Tibial nerve (tissue), 3 donors: ENCODE measurements around the gene B3GALT6.

Experiments used
- POLR2A ChIP-seq, 2 donors: fragments of 450-650 bp; IDR thresholded peaks; one replicate each; pipeline ENCODE4 v1.6.1; 2017; ENCODE audit warnings: antibody characterized with exemption in 2 of 2, mild to moderate bottlenecking in 2 of 2, moderate library complexity in 2 of 2
- TF ChIP-seq, protein P1 (sequence below), 5 experiments: fragments of 200-600 bp in 3 of 5; fragments of 450-650 bp in 2 of 5; sonication (generic) in 3 of 5; IDR thresholded peaks; one replicate each; pipeline ENCODE4 v1.5.1; 2016 to 2019; ENCODE audit warnings: antibody characterized with exemption in 5 of 5, mild to moderate bottlenecking in 3 of 5, moderate library complexity in 2 of 5

- TF ChIP-seq POLR2A (IDR thresholded peaks at IDR 0.05): no peak
- TF ChIP-seq, protein P1, sequence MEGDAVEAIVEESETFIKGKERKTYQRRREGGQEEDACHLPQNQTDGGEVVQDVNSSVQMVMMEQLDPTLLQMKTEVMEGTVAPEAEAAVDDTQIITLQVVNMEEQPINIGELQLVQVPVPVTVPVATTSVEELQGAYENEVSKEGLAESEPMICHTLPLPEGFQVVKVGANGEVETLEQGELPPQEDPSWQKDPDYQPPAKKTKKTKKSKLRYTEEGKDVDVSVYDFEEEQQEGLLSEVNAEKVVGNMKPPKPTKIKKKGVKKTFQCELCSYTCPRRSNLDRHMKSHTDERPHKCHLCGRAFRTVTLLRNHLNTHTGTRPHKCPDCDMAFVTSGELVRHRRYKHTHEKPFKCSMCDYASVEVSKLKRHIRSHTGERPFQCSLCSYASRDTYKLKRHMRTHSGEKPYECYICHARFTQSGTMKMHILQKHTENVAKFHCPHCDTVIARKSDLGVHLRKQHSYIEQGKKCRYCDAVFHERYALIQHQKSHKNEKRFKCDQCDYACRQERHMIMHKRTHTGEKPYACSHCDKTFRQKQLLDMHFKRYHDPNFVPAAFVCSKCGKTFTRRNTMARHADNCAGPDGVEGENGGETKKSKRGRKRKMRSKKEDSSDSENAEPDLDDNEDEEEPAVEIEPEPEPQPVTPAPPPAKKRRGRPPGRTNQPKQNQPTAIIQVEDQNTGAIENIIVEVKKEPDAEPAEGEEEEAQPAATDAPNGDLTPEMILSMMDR (IDR thresholded peaks at IDR 0.05): no peak
These were observed 51.8 kb downstream of the B3GALT6 start for GRCh38 chr1:1283821-1284220.
